ENCODE measurements around the gene NLGN1. TPM values are rescaled to one million over a fixed set of nuclear protein-coding genes. Genes with fewer than 3 reads are reported as not detected.

NLGN1 gene
- total and polyA plus RNA-seq, 8 donors, result 3.1 to 11.9 (median 8.0) TPM

DNA sequence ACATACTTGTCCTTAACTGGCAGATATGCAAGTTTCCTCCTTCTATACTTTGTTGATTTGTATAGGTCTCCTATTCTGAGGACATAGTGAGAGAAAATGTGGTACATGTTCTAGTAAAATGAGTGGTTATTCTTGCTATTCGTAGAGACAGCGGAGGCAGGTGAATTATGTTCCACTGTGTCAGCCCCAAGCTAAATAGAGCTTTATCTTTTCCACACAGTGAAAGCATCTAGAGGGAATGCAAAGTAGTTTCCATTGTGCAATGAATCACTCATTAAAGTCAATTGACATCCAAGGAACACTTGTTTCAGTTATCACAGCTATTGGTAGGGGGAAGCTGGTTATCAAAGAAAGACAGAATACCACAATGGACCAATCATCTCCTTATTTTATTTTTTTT, 262.4 kb downstream of the NLGN1 start:
- intact Hi-C loops (cut with DNase I), result no loop called here
- Histone ChIP-seq H3K27me3 (no peaks in the 10 kb centered on the region), H3K4me1 (no peaks in the 10 kb centered on the region), H3K4me3 (no peak overlapping the region), H3K9me3 (peaks cover 0 to 3% of the 10 kb centered on the region in 2 donors), H3K36me3 (no peaks in the 10 kb centered on the region), H3K27ac (peak overlapping the region in 1 of 2 donors; percentile 3)
- ATAC-seq (peak; percentile 82), DNase-seq (no peak)
- TF ChIP-seq, protein P1, sequence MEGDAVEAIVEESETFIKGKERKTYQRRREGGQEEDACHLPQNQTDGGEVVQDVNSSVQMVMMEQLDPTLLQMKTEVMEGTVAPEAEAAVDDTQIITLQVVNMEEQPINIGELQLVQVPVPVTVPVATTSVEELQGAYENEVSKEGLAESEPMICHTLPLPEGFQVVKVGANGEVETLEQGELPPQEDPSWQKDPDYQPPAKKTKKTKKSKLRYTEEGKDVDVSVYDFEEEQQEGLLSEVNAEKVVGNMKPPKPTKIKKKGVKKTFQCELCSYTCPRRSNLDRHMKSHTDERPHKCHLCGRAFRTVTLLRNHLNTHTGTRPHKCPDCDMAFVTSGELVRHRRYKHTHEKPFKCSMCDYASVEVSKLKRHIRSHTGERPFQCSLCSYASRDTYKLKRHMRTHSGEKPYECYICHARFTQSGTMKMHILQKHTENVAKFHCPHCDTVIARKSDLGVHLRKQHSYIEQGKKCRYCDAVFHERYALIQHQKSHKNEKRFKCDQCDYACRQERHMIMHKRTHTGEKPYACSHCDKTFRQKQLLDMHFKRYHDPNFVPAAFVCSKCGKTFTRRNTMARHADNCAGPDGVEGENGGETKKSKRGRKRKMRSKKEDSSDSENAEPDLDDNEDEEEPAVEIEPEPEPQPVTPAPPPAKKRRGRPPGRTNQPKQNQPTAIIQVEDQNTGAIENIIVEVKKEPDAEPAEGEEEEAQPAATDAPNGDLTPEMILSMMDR (IDR thresholded peaks at IDR 0.05), result no peak

DNA sequence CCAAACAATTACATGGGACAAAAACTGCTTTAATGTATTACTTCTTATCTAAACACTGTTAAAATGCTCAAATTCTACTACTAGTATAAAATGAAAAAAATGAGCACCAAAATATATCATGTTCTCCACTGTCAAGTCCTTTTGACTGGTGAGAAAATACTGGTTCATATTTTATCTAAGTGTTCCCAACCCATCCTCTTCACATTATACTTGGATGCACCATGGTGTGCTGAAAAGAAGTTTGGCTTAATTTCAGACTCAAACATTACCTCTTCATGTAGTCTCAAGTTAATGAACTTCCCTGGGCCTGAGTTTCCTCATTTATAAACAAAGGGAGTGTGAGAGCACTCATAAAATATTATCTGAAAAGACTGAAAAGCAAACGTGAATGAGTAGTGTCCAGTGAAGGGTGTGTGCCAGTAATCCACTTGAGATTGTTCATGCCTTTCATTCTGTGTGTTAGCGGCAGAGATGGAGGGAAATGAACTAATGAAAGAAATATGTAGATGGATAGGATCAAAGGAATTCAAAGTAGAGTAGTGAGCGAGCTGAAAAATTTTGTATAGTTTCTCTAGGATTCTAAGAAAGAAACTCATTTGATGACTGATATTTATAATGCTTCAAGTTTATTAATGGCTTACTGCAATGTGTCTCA, 263.2 kb downstream of the NLGN1 start:
- Histone ChIP-seq H3K27me3 (no peaks in the 10 kb centered on the region), H3K27ac (peak overlapping the region in 1 of 2 donors; percentile 3), H3K4me1 (no peaks in the 10 kb centered on the region), H3K36me3 (no peaks in the 10 kb centered on the region), H3K4me3 (no peak overlapping the region), H3K9me3 (peaks cover 0 to 3% of the 10 kb centered on the region in 2 donors)
- DNase-seq (peak in 1 of 4 donors; percentile 13), ATAC-seq (peak; percentile 83)
- TF ChIP-seq, protein P1 (IDR thresholded peaks at IDR 0.05), result no peak
- intact Hi-C loops (cut with DNase I), result no loop called here

DNA sequence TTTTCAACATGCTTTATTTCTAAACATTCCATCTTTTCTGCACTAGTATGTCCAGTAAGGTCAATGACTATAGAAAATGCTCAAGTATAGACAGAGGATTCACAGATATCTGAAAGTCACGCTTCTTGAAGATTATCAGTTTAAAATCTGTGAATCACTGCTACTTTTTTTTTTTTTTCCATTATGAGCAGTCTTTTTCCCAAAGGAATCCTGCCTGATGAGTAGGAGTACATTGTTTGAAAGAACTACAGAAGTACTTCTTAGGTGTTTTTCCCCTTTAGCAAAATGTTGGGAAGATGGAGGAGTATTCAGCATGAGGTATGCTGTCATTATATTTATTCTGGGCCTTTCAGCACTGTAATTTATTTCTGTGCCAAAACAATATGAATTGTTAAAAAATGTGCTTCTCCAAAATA, 266.2 kb downstream of the NLGN1 start:
- no peak overlapping the region for H3K27ac ChIP-seq
- H3K27me3 ChIP-seq, result no peaks in the 10 kb centered on the region
- no peaks in the 10 kb centered on the region for H3K36me3 ChIP-seq
- TF ChIP-seq, protein P1 (IDR thresholded peaks at IDR 0.05), result no peak
- intact Hi-C loops (cut with DNase I), result no loop called here
- H3K4me1 ChIP-seq, result no peaks in the 10 kb centered on the region
- ATAC-seq (no peak), DNase-seq (no peak)
- no peaks in the 10 kb centered on the region for H3K9me3 ChIP-seq
- H3K4me3 ChIP-seq, result no peak overlapping the region

DNA sequence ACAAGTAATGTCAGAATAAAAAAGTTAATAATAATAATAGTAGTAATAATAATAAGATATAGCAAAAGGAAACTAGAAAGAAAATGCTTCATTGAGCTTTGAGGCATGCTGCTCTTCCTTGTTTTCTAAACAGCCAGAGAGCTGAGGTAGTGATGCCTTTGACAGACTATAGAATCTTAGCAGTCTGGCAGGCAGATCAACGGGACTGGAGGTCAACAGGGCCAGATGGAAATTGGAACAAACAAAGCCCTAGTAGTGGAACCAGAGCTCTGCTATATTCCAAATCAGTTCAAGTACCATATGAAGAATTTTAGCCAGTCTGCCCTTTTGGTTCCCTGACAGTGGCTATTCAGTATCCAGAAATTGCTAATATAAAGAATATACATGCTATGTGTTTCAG, 278.6 kb downstream of the NLGN1 start:
- ATAC-seq (no peak), DNase-seq (no peak)
- no peaks in the 10 kb centered on the region for H3K4me1 ChIP-seq
- TF ChIP-seq, protein P1 (IDR thresholded peaks at IDR 0.05), result no peak
- H3K27me3 ChIP-seq, result no peaks in the 10 kb centered on the region
- no peak overlapping the region for H3K27ac ChIP-seq
- no peaks in the 10 kb centered on the region for H3K36me3 ChIP-seq
- no peaks in the 10 kb centered on the region for H3K9me3 ChIP-seq
- intact Hi-C loops (cut with DNase I), result no loop called here
- H3K4me3 ChIP-seq, result no peak overlapping the region

DNA sequence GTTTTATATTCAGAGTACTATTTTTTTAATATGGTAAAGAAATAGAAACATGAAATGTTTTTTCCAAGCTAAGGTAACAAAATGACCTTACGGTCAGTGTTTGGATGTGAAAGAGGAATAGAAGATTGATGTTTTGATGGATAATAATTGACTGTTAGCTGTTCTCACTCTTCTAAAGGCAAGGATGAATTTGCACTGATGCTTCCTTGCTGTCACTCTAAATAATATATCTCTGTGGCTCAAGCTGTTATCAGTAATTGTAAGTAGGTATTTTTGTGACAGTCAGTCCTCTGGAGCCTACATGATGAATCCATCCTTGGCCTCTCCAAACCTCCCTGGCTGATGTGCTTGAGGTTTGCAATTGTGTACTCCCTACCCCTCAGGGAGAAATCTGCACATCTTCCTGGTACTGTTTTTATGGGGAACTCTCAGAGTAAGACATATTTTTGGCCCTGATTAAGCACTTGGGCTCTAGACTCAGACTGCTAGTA, 283.7 kb downstream of the NLGN1 start:
- TF ChIP-seq, protein P1 (IDR thresholded peaks at IDR 0.05), result no peak
- H3K36me3 ChIP-seq, result no peaks in the 10 kb centered on the region
- no peak for ATAC-seq
- no peak overlapping the region for H3K4me3 ChIP-seq
- no peaks in the 10 kb centered on the region for H3K9me3 ChIP-seq
- peaks cover 0 to 3% of the 10 kb centered on the region in 2 donors for H3K4me1 ChIP-seq
- intact Hi-C loops (cut with DNase I), result no loop called here
- no peaks in the 10 kb centered on the region for H3K27me3 ChIP-seq
- H3K27ac ChIP-seq, result no peak overlapping the region
- no peak for DNase-seq
